SIG-M5 treated with dmso at 0.1 percent for 504 hours (cell line): Measurements from ENCODE around the gene C4orf50.
"Not testable (repeated sequence)": the region's sequence is repeated elsewhere in the genome, so short reads cannot be mapped to it uniquely, and the experiment has no call there.

Experiments
- DNase-seq: peaks from one replicate; lab custom pipeline; 2025; ENCODE audit not compliant: unreplicated experiment; lab: John Stamatoyannopoulos, UW

C4orf50 gene

DNA sequence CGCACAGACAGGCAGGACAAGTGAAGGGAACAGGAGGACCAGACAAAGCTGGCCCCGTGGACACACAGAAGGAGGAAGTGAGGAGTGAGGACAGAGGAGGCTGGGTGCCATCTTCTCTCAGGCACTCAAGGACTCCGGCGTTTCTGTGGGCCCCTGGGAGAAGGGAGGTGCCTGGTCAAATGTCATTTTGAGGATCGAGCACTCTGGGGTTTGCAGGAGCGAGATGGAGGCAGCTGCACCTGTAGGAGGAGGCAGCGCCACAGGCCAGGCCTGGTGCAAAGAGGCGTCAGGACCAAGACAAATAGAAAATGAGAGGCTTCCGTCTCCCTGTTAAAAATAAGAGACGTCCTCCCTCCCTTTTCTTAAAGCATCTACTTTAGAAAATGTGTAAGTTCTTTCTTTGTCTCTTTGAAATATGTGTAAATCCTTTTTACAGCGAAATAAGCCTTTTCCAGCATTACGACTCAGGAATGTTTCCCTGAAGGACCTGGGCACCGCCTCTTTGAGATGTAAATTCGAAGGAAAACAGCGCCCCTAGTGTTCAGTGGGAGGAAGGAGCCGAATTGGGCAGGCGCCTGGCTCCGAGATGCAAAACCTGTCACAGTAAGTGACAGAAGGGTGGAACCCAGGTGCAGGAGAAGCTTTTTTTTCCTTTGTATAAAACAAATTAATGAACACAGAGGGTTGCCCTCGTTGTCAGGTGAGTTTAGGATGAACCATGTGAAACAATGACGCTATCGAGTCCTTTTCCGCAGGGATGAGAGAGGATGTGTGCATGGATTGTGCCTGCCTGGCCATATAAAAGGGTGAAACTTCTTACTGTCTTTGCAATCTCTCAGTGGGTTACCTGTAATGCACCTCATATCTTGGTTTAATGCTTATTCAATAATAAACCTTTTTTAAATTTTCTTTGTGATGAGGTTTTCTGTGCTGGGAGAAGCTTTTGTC is 1.4 kb upstream of the C4orf50 start:
- peak; percentile 15 for DNase-seq

DNA sequence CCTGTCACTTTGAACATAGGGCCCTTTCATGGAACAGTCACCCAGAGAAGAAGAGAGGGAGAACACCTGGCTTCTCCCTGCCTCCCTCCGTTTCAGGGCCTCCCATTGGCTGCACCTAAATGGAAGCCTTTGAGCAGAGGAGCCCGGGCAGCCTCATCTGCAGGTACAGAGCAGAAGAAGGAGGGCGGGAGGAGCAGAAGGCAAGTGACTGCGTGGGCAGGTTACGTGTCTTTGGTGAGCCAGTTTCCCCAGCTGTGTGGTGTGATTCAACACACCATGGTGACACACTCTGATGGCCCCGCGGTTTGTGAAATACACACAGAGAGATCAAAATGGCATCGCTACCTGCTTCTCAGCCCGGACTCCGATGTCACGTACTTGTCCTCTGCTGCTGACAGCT is 431 bp downstream of the C4orf50 start:
- no peak for DNase-seq

DNA sequence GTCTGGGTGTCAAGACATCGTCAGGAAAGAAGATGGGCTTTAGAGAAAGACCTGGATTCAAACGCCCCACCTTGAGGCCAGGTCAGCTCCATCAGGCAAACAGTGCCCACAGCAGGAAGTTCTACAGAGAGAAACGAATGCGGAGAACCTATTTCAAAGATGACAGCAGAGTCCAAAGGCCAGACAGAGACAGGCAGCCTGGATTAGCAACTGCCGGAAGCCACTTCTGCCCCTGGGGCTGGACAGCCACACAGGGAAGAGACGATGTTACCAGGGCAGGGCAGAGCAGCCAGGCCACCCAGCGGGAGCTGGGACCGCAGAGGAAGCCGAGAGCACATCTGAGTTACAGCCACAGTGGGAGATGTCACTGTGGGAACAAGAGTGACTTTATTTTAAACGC is 1.2 kb downstream of the C4orf50 start:
- no peak for DNase-seq

DNA sequence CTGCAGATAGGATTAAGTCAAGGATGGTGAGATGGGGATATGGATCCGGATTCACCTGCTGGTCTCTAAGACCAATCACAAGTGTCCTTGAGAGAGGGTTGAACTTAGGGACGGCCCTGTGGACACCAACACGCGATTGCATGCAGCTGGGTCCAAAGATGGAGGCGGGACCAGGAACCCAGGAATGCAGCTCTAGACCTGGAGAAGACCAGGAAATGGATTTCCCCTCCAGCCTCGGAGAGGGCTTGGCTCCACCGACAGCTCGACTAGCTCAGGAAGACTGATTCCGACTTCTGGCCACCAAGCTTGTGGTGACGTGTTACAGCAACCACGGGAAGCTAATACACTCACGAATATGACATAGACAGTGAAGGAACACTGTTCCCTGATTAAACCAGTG is 4.7 kb downstream of the C4orf50 start:
- no peak for DNase-seq

DNA sequence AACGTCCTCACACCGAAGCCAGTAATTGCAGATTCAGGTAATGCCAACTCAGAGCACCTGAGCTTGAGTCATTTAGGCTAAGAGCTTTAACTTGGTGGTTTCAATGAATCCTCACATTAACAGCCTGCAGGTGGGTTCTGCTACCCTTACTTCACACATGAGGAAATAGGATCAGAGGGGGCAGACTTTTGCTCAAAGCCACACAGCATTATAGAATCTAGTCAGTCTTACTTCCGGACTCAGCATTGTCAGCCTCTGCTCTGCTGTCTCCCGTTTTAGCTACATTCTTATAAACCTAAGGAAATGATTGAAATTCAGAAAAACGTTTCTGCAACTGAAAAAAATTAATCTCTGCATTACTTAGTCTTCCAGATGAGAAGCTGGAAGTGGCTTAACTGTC is 6.0 kb downstream of the C4orf50 start:
- DNase-seq = no peak

DNA sequence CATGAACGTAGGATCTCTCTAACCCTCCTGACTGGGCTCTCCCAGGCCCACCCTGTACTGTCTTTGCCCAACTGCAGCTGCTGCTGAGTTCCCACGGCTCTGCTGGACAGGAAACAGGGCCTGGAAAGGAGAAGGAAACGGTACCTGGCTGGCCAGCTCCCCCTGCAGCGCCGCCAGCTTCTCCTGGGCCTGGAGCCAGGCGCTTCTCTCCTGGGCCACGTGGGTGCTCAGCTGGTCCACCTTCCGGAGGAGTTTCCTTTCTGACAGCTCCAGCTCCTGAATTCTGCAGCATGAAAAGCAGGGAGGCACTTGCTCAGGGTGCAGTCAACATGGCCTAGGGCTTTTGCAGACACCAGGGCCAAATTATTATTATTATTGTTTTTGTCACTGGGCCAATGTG is 6.5 kb downstream of the C4orf50 start:
- DNase-seq = no peak

DNA sequence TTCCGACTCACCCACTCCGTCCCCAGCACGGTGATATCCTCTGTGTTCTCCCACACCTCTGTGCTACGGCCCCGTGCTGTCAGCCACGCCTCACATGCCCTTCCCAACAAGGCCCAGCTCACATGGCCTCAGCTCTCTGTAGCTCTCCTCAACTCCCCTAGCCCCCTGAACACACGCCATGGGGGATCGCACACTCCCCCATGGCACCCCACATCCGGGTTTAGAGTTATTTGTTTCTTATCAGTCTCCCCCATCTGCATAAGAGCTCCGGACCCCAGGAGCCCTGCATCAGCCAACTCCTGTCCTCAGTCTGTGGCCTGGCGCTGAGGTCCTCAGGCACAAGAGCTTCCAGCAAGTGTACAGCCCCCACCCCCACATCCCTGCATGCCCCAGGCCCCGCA is 7.0 kb downstream of the C4orf50 start:
- DNase-seq = no peak

DNA sequence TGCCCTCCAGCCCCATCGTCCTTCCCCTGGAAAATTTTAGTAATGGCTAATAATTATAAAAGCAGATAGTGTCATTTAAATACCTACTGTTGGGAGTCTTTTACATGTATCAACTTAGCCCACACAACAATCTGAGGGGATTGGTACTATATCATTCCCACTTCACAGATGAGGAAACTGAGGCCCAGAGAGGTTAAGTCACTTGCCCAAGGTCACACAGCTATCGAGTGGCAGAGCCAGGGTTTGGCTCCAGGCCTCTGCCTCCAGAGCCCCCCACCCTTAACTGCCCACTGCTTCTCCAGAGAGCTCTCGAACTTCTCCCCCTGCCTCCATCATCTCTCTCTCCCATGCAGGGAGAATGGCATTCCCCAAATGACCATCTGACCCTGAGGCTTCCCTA is 7.4 kb downstream of the C4orf50 start:
- DNase-seq = no peak

DNA sequence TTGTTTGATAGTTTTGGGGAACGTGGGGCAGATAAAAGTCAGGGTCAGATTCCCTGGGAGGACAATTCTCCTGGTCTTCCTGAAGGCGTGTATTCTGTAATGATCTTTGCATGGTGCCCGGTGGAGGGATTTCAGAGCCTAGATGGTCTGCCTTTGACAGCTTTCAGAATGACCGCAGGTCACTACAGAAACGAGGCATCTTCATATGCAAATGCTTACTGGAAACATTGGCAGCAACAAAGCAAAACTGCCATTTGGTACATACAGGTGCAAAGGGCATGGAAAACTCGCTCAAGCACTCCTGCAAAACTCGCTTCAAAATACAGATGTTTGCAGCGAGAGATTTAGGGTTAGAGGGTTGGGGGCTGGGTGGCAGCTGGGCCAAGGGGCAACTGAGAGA is 8.8 kb downstream of the C4orf50 start:
- DNase-seq = no peak

DNA sequence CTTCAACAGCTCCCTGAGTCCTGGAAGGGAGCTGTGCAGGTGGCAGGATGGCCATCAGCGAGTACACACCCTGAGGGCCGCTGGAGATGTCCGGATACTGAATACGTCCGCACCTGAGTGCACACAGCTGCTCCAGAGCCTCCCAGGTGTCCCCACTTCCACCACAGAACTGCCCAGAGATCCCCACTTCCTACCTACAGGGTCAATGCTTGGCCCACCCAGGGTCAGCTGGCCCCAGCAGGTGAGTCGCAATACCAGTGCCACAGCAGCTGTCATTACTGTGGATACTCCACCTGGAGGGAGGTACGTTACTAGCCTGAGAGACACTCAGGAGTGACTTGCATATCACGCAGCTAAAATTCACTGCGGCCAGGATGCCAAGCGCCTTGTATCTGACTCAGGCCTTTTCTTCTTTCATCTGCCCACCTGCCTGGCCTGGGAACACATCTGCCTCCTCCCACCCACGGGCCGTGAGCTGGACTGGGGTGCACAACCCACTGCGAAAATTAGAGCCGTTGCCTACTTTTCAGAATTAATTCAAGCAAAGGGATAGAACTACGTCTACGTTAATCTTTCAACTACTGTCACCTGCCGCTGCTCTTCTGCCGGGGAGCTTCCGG is 9.4 kb downstream of the C4orf50 start:
- DNase-seq = no peak

DNA sequence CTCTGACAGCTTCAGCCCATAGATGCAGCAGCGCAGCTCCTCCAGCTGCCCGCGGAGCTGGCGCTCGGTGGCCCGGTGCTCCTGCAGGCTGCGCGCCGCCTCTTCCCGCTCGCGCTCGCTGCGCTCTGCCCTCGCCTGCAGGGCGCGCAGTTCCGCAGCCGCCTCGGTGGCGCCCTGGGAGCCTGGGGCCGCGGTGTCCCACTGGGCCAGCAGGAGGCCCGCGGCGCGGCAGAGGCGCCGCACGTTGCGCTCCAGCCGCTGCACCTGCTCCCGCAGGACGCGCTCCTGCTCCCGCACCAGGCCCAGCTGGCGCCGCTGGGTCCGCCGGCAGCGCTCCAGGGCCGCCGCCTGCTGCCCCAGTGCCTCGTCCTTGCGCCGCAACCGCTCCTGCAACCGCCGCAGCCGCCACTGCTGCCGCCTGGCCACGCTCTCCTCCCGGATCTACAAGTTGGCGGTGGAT is 10.1 kb downstream of the C4orf50 start:
- no peak for DNase-seq

DNA sequence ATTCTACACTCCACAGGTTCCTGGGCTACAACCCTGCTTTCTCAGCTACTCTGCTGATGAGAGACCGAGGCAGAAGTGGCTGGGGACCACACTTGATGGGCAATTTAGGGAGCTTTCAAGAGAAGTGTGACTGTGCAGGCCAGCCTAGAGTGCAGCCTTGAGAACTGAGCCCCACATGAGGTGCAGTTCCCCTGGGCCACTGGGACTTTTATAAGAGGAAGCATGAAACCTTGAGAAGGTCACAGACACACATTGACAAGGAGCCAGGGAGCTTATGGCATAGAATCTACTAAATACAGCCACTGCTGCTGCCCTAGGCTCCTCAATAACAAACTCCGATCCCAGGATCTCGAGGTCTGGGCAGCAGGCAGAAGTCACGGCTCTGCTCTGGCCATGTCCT is 13.1 kb downstream of the C4orf50 start:
- no peak for DNase-seq

DNA sequence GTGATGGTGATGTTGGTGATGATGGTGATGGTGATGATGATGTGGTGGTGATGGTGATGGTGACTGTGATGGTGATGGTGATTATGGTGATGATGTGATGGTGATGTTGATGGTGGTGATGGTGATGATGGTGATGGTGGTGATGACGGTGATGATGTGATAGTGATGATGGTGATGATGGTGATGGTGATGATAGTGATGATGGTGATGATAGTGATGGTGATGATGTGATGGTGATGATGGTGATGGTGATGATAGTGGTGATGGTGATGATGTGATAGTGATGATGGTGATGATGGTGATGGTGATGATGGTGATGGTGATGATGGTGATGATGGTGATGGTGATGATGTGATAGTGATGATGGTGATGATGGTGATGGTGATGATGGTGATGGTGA is 14.7 kb downstream of the C4orf50 start:
- not testable (repeated sequence) for DNase-seq

DNA sequence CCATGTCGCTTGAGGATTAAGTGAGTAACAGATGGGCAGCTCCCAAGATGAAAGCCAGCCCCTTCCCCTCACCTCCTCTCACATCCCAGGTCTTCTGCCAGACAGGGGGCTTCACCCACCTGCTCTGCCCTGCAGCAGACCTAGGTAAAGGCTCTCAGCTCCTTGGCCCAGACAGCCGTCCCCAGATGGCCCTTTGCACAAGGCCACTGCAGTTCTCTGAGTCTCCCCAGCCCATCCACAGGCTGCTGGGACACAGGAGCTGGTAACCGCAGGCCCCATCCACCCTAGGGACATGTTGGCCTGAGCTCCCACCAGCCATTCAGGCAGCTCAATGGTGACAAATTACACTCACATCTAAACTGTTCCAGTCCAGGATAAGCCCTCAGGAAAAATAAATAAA is 15.3 kb downstream of the C4orf50 start:
- DNase-seq = no peak

DNA sequence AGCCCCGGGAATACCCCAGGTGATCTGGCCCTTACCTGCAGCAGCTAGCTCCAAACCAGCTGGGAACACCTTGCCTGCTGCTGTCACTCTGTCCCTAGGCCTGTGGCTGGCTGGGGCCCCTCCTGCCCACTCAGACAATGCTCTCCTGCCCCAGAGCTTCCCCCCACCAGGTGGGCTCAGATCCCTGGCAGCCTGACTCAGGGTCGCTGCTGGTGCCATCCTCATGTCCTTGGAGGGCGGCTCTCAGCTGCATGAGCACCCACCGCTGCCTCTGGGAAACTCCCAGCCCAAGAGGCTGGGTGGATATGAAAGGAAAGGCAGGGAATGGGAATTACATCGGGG is 15.8 kb downstream of the C4orf50 start:
- no peak for DNase-seq

DNA sequence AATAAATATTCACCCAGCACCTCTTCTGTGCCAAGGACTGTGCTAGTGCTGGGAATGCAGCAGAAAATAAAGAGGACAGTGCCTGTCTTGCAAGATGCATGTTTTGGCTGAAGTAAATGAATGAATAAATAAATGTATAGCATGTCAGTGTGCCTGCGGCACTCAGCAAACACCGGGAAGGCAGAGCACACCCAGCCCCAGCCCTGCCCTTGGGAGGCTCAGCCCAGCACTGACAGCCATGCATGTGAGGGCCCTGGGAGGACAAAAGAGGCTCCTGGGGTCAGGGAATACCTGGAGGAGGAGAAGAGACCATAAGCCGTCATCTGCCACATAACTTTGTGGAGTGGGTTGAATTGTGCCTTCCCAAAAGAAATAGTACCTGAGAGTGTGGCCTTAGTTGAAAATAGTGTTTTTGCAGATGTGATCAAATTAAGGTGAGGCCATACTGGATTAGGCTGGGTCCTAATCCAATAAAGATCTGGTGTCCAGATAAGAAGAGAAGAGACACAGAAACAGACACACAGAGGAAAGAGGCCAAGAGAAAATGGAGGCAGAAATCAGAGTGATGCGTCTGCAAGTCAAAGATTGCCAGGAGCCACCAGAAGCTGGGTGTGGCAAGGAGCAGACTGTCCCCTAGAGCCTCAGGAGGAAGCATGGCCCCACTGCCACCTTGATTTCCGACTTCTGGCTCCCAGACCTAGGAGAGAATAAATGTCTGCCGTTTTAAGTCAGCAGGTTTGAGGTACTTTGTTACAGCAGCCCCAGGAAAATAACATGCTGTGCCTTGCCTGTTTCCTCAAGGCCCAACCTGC is 16.3 kb downstream of the C4orf50 start:
- DNase-seq = no peak

DNA sequence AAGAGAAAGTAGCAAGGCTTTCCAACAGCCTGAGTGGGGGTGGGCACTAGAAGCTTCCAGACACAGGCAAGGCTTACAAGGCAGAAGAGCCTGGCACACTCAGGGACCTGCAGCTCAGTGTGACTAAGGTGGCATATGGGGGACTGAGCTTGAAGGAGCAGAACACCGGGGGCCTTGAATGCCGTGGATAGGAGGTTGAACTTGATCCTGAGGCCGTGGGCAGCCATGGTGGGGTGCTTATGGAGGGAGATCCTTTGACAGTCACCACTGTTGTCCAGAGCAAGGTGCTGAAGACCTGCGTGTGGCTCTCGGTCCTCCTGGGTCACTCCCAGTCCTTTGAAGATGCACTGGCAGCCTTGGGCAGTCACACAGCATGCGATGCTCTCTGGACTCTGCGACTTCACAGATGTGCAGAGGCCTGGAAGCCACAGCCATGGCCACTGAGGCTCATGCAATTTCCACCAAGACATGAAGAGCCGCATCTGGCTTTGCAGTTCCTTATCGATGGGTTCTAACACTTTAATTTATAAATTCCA is 18.3 kb downstream of the C4orf50 start:
- no peak for DNase-seq

DNA sequence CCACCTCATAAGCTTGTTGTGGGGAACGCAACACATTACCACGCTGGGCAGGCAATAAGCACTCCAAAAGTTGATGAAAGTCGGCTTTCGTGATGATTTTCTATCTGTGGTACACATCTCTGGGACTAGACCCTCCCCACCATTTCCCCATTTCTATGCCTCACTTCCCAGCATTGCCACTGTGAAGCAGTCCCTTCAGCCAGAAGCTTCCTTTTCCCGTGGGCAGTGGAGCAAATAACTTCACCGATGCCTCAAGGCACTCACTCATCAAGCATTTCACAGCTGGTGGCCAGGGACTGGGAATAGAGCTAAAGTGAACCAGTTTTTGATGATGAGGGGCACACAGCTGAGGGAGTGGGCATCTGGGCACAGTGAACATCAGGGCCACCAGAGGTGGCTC is 18.9 kb downstream of the C4orf50 start:
- no peak for DNase-seq

DNA sequence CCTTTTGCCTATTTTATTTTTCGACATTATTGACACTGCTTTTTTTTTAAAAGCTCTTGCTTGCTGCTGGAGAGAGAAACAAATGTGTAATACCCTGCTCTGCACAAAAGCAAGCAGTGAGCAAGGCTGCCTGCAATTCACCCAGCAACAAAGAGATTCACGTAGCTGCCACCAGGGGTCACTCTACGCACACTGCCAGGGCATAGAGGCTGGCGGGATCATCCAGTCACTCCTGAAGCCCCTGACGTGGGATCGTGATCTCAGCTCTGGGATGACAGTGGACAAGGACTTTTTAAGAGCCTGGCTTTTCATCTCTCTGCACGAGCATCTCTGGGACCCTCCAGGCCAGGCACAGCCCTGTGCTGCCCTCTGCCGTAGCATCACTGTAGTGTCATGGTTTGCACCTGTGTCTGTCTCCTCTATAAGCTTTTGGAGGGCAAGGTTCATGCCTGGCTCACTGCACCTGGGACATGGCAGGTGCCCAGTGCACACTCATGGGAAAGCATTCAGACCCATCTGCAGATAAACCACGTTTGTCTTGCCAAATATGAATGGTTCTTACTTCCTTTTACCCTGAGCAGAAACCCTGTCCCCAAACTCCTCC is 19.8 kb downstream of the C4orf50 start:
- peak; percentile 28 for DNase-seq

DNA sequence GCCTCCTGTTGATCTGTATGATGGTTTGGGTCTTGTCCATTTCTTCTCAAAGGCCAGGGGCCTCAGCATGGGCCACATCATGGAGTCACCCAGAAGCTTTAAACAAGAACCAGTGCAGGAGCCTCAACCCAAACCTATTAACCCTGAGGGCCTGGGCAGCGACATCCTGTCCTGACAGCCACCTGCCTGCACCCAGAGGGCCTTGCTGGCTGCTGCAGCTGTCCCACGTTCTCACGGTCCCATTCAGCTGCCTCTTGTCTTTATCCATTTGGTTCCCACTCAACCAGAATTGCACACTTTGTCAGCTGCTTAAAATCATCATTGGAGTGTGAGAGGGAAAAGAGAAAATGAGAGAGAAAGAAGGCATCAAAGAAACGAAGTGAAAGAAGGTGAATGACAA is 21.6 kb downstream of the C4orf50 start:
- DNase-seq = no peak
